GM12864 (cell line): ENCODE measurements around the gene SNED1.

Experiments used
- DNase-seq: peaks from one replicate; pipeline ENCODE4 v3.0.0-alpha.2; 2011; ENCODE audit warnings: low read depth
- H3K4me3 ChIP-seq: 2 replicates; pipeline ENCODE4 v1.5.1; 2011; ENCODE audit warnings: mild to moderate bottlenecking, low read depth, low read length, control low read depth
- CTCF ChIP-seq: IDR thresholded peaks from 2 replicates; pipeline ENCODE4 v1.5.1; 2011; ENCODE audit warnings: low read depth, mild to moderate bottlenecking, moderate library complexity, low read length, control low read depth, inconsistent platforms; ENCODE audit errors: missing control alignments

The SNED1 gene

GRCh38 chr2:241068136-241068941 is 69.9 kb downstream of the SNED1 start:
- TF ChIP-seq CTCF = no peak
- no peak overlapping the region for H3K4me3 ChIP-seq
- DNase-seq = no peak

GRCh38 chr2:241068942-241069810 is 70.8 kb downstream of the SNED1 start:
- no peak for TF ChIP-seq CTCF
- no peak overlapping the region for H3K4me3 ChIP-seq
- DNase-seq = no peak

GRCh38 chr2:241069821-241070281 is 71.4 kb downstream of the SNED1 start:
- no peak overlapping the region for H3K4me3 ChIP-seq
- no peak for DNase-seq
- TF ChIP-seq CTCF = no peak

- H3K4me3 ChIP-seq = no peak overlapping the region
- TF ChIP-seq CTCF = no peak
- no peak for DNase-seq
Measured at GRCh38 chr2:241070361-241070760, 71.9 kb downstream of the SNED1 start.

GRCh38 chr2:241070811-241071676 is 72.6 kb downstream of the SNED1 start:
- no peak for DNase-seq
- H3K4me3 ChIP-seq = no peak overlapping the region
- TF ChIP-seq CTCF = no peak

- no peak overlapping the region for H3K4me3 ChIP-seq
- no peak for TF ChIP-seq CTCF
- DNase-seq = no peak
Measured at GRCh38 chr2:241071677-241072111, 73.3 kb downstream of the SNED1 start.
